Neural progenitor cell (in vitro differentiated cells): Measurements from ENCODE around the gene SIX5.

Experiments
- CTCF ChIP-seq: fragments of 200-600 bp; sonication (generic); IDR thresholded peaks from 2 replicates; pipeline ENCODE4 v1.5.1; 2017; ENCODE audit warnings: antibody characterized with exemption, mild to moderate bottlenecking
- EZH2phosphoT487 ChIP-seq: fragments of 200-600 bp; sonication (generic); IDR thresholded peaks from 2 replicates; pipeline ENCODE4 v1.6.1; 2017; ENCODE audit warnings: antibody characterized with exemption

- TF ChIP-seq CTCF (no peak), EZH2phosphoT487 (no peak)
These were observed 433 bp downstream of the SIX5 start for GRCh38 chr19:45768655-45768983.
